Retinal pigment epithelial cell (primary cell): ENCODE data around the gene GDA.

Source experiments
- DNase-seq: peaks from one replicate; pipeline ENCODE4 v3.0.0-alpha.2; 2010; ENCODE audit warnings: low read depth
- H3K4me3 ChIP-seq: 2 replicates; pipeline ENCODE4 v1.5.1; 2011; ENCODE audit warnings: mild to moderate bottlenecking, low read length, control low read depth, moderate library complexity
- CTCF ChIP-seq: conservative IDR thresholded peaks from 2 replicates; pipeline ENCODE4 v1.5.1; 2011; ENCODE audit warnings: low read depth, low read length, control low read depth, inconsistent platforms

GDA gene

GRCh38 chr9:72185561-72185960, 36.3 kb downstream of the GDA start:
- no peak for DNase-seq
- no peak for TF ChIP-seq CTCF

GRCh38 chr9:72187121-72187695, 38.0 kb downstream of the GDA start:
- H3K4me3 ChIP-seq = no peak overlapping the region
- DNase-seq = no peak
- no peak for TF ChIP-seq CTCF

More at GRCh38 chr9:72185561-72185960, 36.3 kb downstream of the GDA start:
- no peak overlapping the region for H3K4me3 ChIP-seq

GRCh38 chr9:72188232-72188631, 39.0 kb downstream of the GDA start:
- H3K4me3 ChIP-seq = no peak overlapping the region
- no peak for TF ChIP-seq CTCF
- no peak for DNase-seq

GRCh38 chr9:72193478-72193881, 44.2 kb downstream of the GDA start:
- TF ChIP-seq CTCF = no peak
- no peak for DNase-seq
- H3K4me3 ChIP-seq = no peak overlapping the region

- no peak for DNase-seq
- H3K4me3 ChIP-seq = no peak overlapping the region
- no peak for TF ChIP-seq CTCF
Observed at GRCh38 chr9:72199238-72199637, 50.0 kb downstream of the GDA start.

GRCh38 chr9:72200452-72200851, 51.2 kb downstream of the GDA start:
- TF ChIP-seq CTCF = no peak
- DNase-seq = no peak
- no peak overlapping the region for H3K4me3 ChIP-seq

GRCh38 chr9:72202009-72202408, 52.8 kb downstream of the GDA start:
- no peak for TF ChIP-seq CTCF
- no peak for DNase-seq
- H3K4me3 ChIP-seq = no peak overlapping the region
